Measurements from ENCODE around the gene C1orf146. TPM values are rescaled to one million over a fixed set of nuclear protein-coding genes. Genes with fewer than 3 reads are reported as not detected.
"Not testable (repeated sequence)": the region's sequence is repeated elsewhere in the genome, so short reads cannot be mapped to it uniquely, and the experiment has no call there.

The C1orf146 gene
- total RNA-seq, 1 donor from 2014 or later, result not detected

- no peak for TF ChIP-seq CTCF (IDR thresholded peaks at IDR 0.05; ENCODE audit: borderline replicate concordance)
- no peaks in the 10 kb centered on the region for H3K9me3 ChIP-seq (replicated peaks)
- H3K36me3 ChIP-seq, result no peaks in the 10 kb centered on the region
- no peak overlapping the region for H3K4me3 ChIP-seq
- DNase-seq, result no peak
- intact Hi-C loops (cut with micrococcal nuclease), result no loop called here
- no peak overlapping the region for H3K27ac ChIP-seq (replicated peaks)
- H3K4me1 ChIP-seq, result no peaks in the 10 kb centered on the region
- no peaks in the 10 kb centered on the region for H3K27me3 ChIP-seq (ENCODE audit: low read depth)
Measured at GRCh38 chr1:92230736-92231135, 13.0 kb downstream of the C1orf146 start.

GRCh38 chr1:92240034-92240433, 22.3 kb downstream of the C1orf146 start:
- no peak for TF ChIP-seq CTCF (IDR thresholded peaks at IDR 0.05; ENCODE audit: borderline replicate concordance)
- intact Hi-C loops (cut with micrococcal nuclease), result no loop called here
- H3K4me3 ChIP-seq, result no peak overlapping the region
- H3K36me3 ChIP-seq, result no peaks in the 10 kb centered on the region
- H3K4me1 ChIP-seq, result no peaks in the 10 kb centered on the region
- H3K9me3 ChIP-seq (replicated peaks), result no peaks in the 10 kb centered on the region
- no peak for DNase-seq
- peaks cover 4% of the 10 kb centered on the region for H3K27me3 ChIP-seq (ENCODE audit: low read depth)
- no peak overlapping the region for H3K27ac ChIP-seq (replicated peaks)

- no peak for TF ChIP-seq CTCF (IDR thresholded peaks at IDR 0.05; ENCODE audit: borderline replicate concordance)
- Histone ChIP-seq H3K4me3 (no peak overlapping the region), H3K27me3 (ENCODE audit: low read depth) (no peaks in the 10 kb centered on the region), H3K36me3 (peaks cover 18% of the 10 kb centered on the region), H3K4me1 (no peaks in the 10 kb centered on the region), H3K9me3 (replicated peaks) (no peaks in the 10 kb centered on the region), H3K27ac (replicated peaks) (no peak overlapping the region)
- no peak for DNase-seq
- intact Hi-C loops (cut with micrococcal nuclease), result no loop called here
Measured at GRCh38 chr1:92244376-92244775, 26.7 kb downstream of the C1orf146 start.

GRCh38 chr1:92254714-92255113, 37.0 kb downstream of the C1orf146 start:
- H3K27me3 ChIP-seq (ENCODE audit: low read depth); H3K4me3 ChIP-seq; DNase-seq; H3K4me1 ChIP-seq; intact Hi-C loops (cut with micrococcal nuclease); H3K27ac ChIP-seq (replicated peaks): not testable (repeated sequence)
- Histone ChIP-seq H3K36me3 (peaks cover 51% of the 10 kb centered on the region), H3K9me3 (replicated peaks) (peaks cover 19% of the 10 kb centered on the region)

- Histone ChIP-seq H3K27me3 (ENCODE audit: low read depth) (no peaks in the 10 kb centered on the region), H3K36me3 (peaks cover 72% of the 10 kb centered on the region), H3K4me1 (no peaks in the 10 kb centered on the region), H3K27ac (replicated peaks) (no peak overlapping the region), H3K9me3 (replicated peaks) (peaks cover 14% of the 10 kb centered on the region), H3K4me3 (no peak overlapping the region)
- TF ChIP-seq CTCF (IDR thresholded peaks at IDR 0.05; ENCODE audit: borderline replicate concordance), result no peak
- intact Hi-C loops (cut with micrococcal nuclease), result no loop called here
- DNase-seq, result no peak
Measured at GRCh38 chr1:92259350-92259749, 41.6 kb downstream of the C1orf146 start.

GRCh38 chr1:92262516-92262915, 44.8 kb downstream of the C1orf146 start:
- Histone ChIP-seq H3K27ac (replicated peaks) (no peak overlapping the region), H3K36me3 (peaks cover 74% of the 10 kb centered on the region), H3K4me1 (no peaks in the 10 kb centered on the region), H3K27me3 (ENCODE audit: low read depth) (no peaks in the 10 kb centered on the region), H3K4me3 (no peak overlapping the region), H3K9me3 (replicated peaks) (no peaks in the 10 kb centered on the region)
- no peak for TF ChIP-seq CTCF (IDR thresholded peaks at IDR 0.05; ENCODE audit: borderline replicate concordance)
- DNase-seq, result no peak
- intact Hi-C loops (cut with micrococcal nuclease), result no loop called here

Data from left ventricle myocardium inferior (tissue), 1 donor.